RWPE1 (cell line): ENCODE data around the gene RAB39A.
"Not testable (repeated sequence)": the region's sequence is repeated elsewhere in the genome, so short reads cannot be mapped to it uniquely, and the experiment has no call there.

Source experiments
- CTCF ChIA-PET: fragments of 350-600 bp; sonication (Branson Sonifier 250); formaldehyde crosslinking; extraction: SDS; loops from one replicate; lab custom pipeline; 2021; lab: Yijun Ruan, JAX
- POLR2A ChIA-PET: fragments of 400-600 bp; formaldehyde crosslinking; extraction: SDS; loops from one replicate; lab custom pipeline; 2020; ENCODE audit warnings: antibody characterized with exemption; ENCODE audit not compliant: low non-redundant PET; lab: Yijun Ruan, JAX
- DNase-seq: peaks from one replicate; pipeline ENCODE4 v3.0.0; 2012; ENCODE audit warnings: low spot score
- H3K27ac ChIP-seq: fragments of 450-650 bp; 2 replicates; pipeline ENCODE4 v1.5.1; 2017
- CTCF ChIP-seq: fragments of 450-650 bp; conservative IDR thresholded peaks from 2 replicates; pipeline ENCODE4 v1.5.1; 2017; ENCODE audit warnings: low read depth, mild to moderate bottlenecking

The RAB39A gene

DNA sequence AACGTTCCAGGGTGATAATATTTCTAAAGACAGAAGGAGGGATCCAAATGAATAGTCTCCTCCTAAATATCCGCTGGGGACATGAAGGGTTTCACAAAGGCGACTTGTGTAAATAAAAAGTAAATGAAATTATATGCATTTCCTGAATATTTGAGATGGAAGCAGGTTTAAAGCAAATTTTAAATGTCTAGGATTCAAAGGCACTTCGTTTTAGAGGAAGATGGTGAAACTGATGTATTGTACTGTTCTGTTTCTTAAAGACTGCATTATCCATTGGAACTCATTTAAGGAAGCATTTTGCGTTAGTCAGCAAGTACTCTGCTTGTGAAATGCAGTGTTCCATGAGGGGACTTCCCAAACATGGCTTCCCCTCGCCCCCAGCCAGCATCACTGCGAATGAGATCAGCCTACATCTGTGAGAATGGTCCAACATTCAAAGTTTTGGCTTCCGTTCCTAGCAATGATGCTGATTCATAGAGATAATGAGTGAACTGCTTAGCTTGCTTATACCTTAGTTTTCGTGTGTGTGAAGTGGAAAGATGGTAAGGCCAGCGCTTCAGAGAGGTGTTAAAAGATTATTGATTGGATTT, 1.5 kb downstream of the RAB39A start:
- H3K27ac ChIP-seq: no peak overlapping the region
- ChIA-PET CTCF (interaction anchor here (0.6 kb wide), 1 partner anchor 187 kb away, joined by 3 read pairs; no protein-coding TSS in a partner anchor), POLR2A (no interaction called here)
- TF ChIP-seq CTCF: no peak
- no peak for DNase-seq

GRCh38 chr11:107931206-107931605, 3.0 kb downstream of the RAB39A start:
- no peak for TF ChIP-seq CTCF
- DNase-seq: no peak
- POLR2A ChIA-PET: no interaction called here
- no peak overlapping the region for H3K27ac ChIP-seq
- CTCF ChIA-PET: interaction anchor here (0.6 to 0.9 kb wide), 2 partner anchors 78 to 363 kb away, joined by 3 to 5 read pairs; partner anchors contain the start of gene CUL5

DNA sequence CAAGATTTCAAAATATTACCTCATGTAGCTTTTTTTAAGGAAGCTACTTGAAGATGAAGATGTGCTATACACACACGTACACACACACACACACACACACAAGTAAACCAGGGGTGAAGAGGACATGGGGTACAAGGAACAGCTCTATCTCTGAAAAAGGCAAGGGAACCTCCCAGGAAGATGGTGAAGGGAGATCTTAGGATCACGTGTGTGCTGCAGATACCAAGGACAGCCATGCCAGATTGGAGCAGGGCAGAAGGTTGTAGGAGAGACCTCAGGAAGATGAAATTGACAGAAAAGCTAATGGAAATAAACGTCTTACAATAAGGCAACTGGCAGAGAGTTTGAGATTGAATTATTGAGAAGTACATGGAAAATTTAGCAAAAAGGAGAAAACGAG, 19.7 kb downstream of the RAB39A start:
- no peak for DNase-seq
- TF ChIP-seq CTCF: no peak
- no peak overlapping the region for H3K27ac ChIP-seq
- ChIA-PET CTCF (interaction anchor here (0.7 kb wide), 1 partner anchor 60 kb away, joined by 3 read pairs; no protein-coding TSS in a partner anchor), POLR2A (no interaction called here)

DNA sequence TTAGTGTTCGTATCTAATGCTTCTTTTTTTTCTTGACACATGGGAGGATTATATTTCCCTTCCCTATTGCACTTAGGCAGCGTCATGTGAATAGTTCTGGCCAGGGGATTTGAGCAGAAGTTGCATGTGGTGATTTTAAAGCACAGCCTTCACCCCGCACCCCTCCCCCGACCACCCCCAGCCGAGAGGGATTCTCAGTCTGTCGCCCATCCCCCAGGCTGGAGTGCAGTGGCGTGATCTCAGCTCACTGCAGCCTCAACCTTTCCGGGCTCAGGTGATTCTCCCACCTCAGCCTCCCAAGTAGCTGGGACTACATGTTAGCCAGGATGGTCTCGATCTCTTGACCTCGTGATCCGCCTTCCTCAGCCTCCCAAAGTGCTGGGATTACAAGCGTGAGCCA, 20.1 kb downstream of the RAB39A start:
- CTCF ChIA-PET, DNase-seq, POLR2A ChIA-PET, H3K27ac ChIP-seq: not testable (repeated sequence)

GRCh38 chr11:107951155-107951554, 22.9 kb downstream of the RAB39A start:
- POLR2A ChIA-PET: no interaction called here
- no peak for TF ChIP-seq CTCF
- CTCF ChIA-PET: no interaction called here
- no peak for DNase-seq
- H3K27ac ChIP-seq: no peak overlapping the region

- ChIA-PET CTCF (no interaction called here), POLR2A (no interaction called here)
- H3K27ac ChIP-seq: no peak overlapping the region
- DNase-seq: no peak
- TF ChIP-seq CTCF: no peak
Observed at GRCh38 chr11:107953446-107953845, 25.2 kb downstream of the RAB39A start.

GRCh38 chr11:107956543-107956942, 28.3 kb downstream of the RAB39A start:
- ChIA-PET CTCF (no interaction called here), POLR2A (no interaction called here)
- no peak for TF ChIP-seq CTCF
- DNase-seq: no peak
- no peak overlapping the region for H3K27ac ChIP-seq
